ENCODE measurements around the gene RABL2A. TPM values are rescaled to one million over a fixed set of nuclear protein-coding genes. Genes with fewer than 3 reads are reported as not detected.

The RABL2A gene
- total RNA-seq, 1 experiment from 2014 or later: 7.5 TPM

Other genes starting within 250 kb of the RABL2A start
- 71.6 and 83.1 TPM in 2 replicates for gene ZNG1B, start 189.6 kb upstream of the RABL2A start, total RNA-seq (2014; rRNA removed; shearing (Covaris generic))
- 0.43 and 1.0 TPM in 2 replicates for gene FOXD4L1, start 128.6 kb upstream of the RABL2A start, total RNA-seq (2014; rRNA removed; shearing (Covaris generic))
- 81.2 and 88.7 TPM in 2 replicates for gene SLC35F5, start 129.4 kb downstream of the RABL2A start, total RNA-seq (2014; rRNA removed; shearing (Covaris generic))

Data from SJCRH30 (cell line).